K562 (cell line): ENCODE measurements around the gene PPM1N. TPM values are rescaled to one million over a fixed set of nuclear protein-coding genes. Genes with fewer than 3 reads are reported as not detected.

ENCODE experiments used
- ARNT ChIP-seq, 2 experiments: fragments of 450-650 bp; IDR thresholded peaks; 2 replicates each; pipeline ENCODE4 v1.6.1; 2016; ENCODE audit warnings: mild to moderate bottlenecking in 1 of 2
- BRCA1 ChIP-seq, 2 experiments: fragments of 450-650 bp in 1 of 2; sonication (generic) in 1 of 2; formaldehyde crosslinking in 1 of 2; IDR thresholded peaks; 2 replicates each; pipeline versions ENCODE4 v1.5.0 to v1.6.1; 2017 to 2020; ENCODE audit warnings: mild to moderate bottlenecking in 1 of 2, missing genetic modification reagents in 1 of 2
- CBFB ChIP-seq: sonication (generic); formaldehyde crosslinking; IDR thresholded peaks from 2 replicates; pipeline ENCODE4 v1.4.0; 2020; ENCODE audit warnings: mild to moderate bottlenecking, missing genetic modification reagents
- CBX5 ChIP-seq: IDR thresholded peaks from 2 replicates; pipeline ENCODE4 v1.6.1; 2014; ENCODE audit warnings: low read depth, borderline replicate concordance
- DNMT1 ChIP-seq: fragments of 450-650 bp; IDR thresholded peaks from 2 replicates; pipeline ENCODE4 v1.6.1; 2016; ENCODE audit warnings: antibody characterized with exemption, mild to moderate bottlenecking
- EZH2 ChIP-seq: IDR thresholded peaks from 2 replicates; pipeline ENCODE4 v1.6.1; 2012; ENCODE audit warnings: low read depth, mild to moderate bottlenecking, inconsistent platforms, low read length, borderline replicate concordance
- LEF1 ChIP-seq: fragments of 450-650 bp; IDR thresholded peaks from 2 replicates; pipeline ENCODE4 v1.6.1; 2016; ENCODE audit warnings: mild to moderate bottlenecking
- NCOA2 ChIP-seq, 2 experiments: fragments of 450-650 bp; IDR thresholded peaks; 2 replicates each; pipeline ENCODE4 v1.6.1; 2018; ENCODE audit warnings: mild to moderate bottlenecking in 2 of 2, moderate library complexity in 1 of 2; ENCODE audit not compliant: partially characterized antibody in 2 of 2
- NONO ChIP-seq, 2 experiments: fragments of 200-400 bp in 1 of 2; fragments of 450-650 bp in 1 of 2; formaldehyde crosslinking in 1 of 2; IDR thresholded peaks; 2 replicates each; pipeline ENCODE4 v1.6.1; 2017; ENCODE audit warnings: low read depth in 2 of 2, mild to moderate bottlenecking in 2 of 2, moderate library complexity in 2 of 2, low read length in 1 of 2
- POLR3A ChIP-seq: IDR thresholded peaks from 2 replicates; pipeline ENCODE4 v1.6.1; 2011; ENCODE audit warnings: borderline replicate concordance, mild to moderate bottlenecking, moderate library complexity; ENCODE audit not compliant: insufficient read length, insufficient read depth; ENCODE audit errors: extremely low read depth
- RBM25 ChIP-seq: fragments of 200-400 bp; formaldehyde crosslinking; IDR thresholded peaks from 2 replicates; pipeline ENCODE4 v1.6.1; 2018; ENCODE audit warnings: low read length, low read depth, moderate library complexity; ENCODE audit not compliant: severe bottlenecking
- RHOXF2B ChIP-seq: fragments of 250-450 bp; sonication (Bioruptor Pico); conservative IDR thresholded peaks from 2 replicates; pipeline ENCODE4 v1.5.1; 2021
- SAP30 ChIP-seq: fragments of 200-600 bp; sonication (generic); IDR thresholded peaks from 2 replicates; pipeline ENCODE4 v1.6.1; 2012; ENCODE audit warnings: borderline replicate concordance, low read depth, mild to moderate bottlenecking, moderate library complexity, low read length, control low read depth, inconsistent platforms; ENCODE audit not compliant: insufficient read depth, poor library complexity, severe bottlenecking
- ZNF316 ChIP-seq: fragments of 450-650 bp; IDR thresholded peaks from 2 replicates; pipeline ENCODE4 v1.6.1; 2016
- ZZZ3 ChIP-seq: fragments of 450-650 bp; IDR thresholded peaks from 2 replicates; pipeline ENCODE4 v1.6.1; 2016; ENCODE audit warnings: antibody characterized with exemption, mild to moderate bottlenecking, moderate library complexity
- polyA plus RNA-seq, 8 experiments: library from polyadenylated mRNA; depleted of rRNA in 4 of 8; stranded (reverse) in 5 of 8; unstranded in 3 of 8; fragments of >200 nt; fragmentation: Nextera tagmentation in 2 of 8; fragmentation: Illumina TruSeq in 1 of 8; extraction: Ambion mirVana in 2 of 8; extraction: Trizol in 1 of 8; gene quantifications; 2 replicates each; pipeline versions ENCODE4 v1.2.1 to v1.2.3, GENCODE V29; 2011 to 2014; ENCODE audit warnings: inconsistent platforms in 1 of 8, missing spikeins in 1 of 8
- total RNA-seq, 7 experiments: library from RNA; depleted of rRNA in 6 of 7; stranded (reverse); fragments of >200 nt in 6 of 7; fragmentation: Illumina TruSeq in 2 of 7; extraction: Trizol in 2 of 7; gene quantifications; 2 replicates each; pipeline versions ENCODE4 v1.2.1 to v1.2.3, GENCODE V29; 2011 to 2021; ENCODE audit warnings: low replicate concordance in 1 of 7
- TF ChIP-seq, protein P1 (sequence below): sonication (generic); formaldehyde crosslinking; IDR thresholded peaks from 2 replicates; pipeline ENCODE4 v1.9.0; 2022; ENCODE audit warnings: mild to moderate bottlenecking, missing genetic modification reagents
- TF ChIP-seq, protein P2 (sequence below), 2 experiments: fragments of 450-650 bp; IDR thresholded peaks; 2 replicates each; pipeline ENCODE4 v1.6.1; 2016
- TF ChIP-seq, protein P3 (sequence below): fragments of 450-650 bp; IDR thresholded peaks from 2 replicates; pipeline ENCODE4 v1.6.1; 2016
- TF ChIP-seq, protein P4 (sequence below): IDR thresholded peaks from 3 replicates; pipeline ENCODE4 v1.6.1; 2011; ENCODE audit warnings: borderline replicate concordance, mild to moderate bottlenecking, moderate library complexity; ENCODE audit not compliant: insufficient read length; ENCODE audit errors: extremely low read depth
- TF ChIP-seq, protein P5 (sequence below): fragments of 250-450 bp; sonication (Bioruptor Pico); IDR thresholded peaks from 2 replicates; pipeline ENCODE4 v1.4.0; 2020; ENCODE audit warnings: mild to moderate bottlenecking

PPM1N gene
- total and polyA plus RNA-seq, 9 of the 15 experiments (the other 6 are each of a cell fraction or from before 2014, with no cell fraction given): 4.5 to 15.6 (median 8.7) TPM

DNA sequence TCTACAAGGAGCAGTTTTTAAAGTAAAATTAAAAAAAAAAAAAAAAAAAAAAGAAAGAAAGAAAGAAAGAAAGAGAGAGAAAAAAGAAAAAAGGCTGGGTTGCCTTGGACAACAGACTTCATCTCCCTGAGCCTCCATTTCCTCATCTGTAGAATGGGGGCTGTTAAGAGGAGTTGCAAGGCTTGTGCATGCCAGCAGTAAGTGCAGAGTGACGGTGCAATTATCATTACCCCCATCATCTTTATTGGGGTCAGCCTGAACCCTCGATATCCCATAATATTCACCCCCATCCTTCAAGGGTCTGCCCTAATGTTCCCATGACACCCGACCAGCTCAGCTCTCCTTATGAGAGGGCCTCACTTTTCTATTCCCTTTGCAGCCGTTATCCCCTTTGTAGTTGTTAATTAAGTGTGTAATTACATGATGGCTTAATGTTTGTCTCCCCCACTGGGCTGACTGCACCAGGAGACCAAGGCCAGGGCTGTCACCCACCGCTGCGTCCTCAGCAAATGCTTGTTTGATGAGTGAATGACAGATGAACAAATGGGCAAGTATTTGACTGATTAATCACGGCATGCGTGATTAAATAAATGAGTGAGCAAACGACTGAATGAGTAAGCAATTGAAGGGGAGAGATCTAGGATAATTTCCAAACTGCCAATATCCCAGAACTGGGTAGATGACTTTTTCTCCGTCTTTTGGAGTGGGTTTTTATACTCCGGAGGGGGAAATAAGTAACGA, 20.4 kb upstream of the PPM1N start (continued):
- TF ChIP-seq, protein P1, sequence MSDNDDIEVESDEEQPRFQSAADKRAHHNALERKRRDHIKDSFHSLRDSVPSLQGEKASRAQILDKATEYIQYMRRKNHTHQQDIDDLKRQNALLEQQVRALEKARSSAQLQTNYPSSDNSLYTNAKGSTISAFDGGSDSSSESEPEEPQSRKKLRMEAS (CRISPR knock-in tag): no peak
- no peak for TF ChIP-seq NCOA2 (IDR thresholded peaks at IDR 0.05; ENCODE audit: partially characterized antibody in 2 of 2)
- 0 out of 4 replicates have a peak, but pooled peaks of 1 of the 2 experiments have one; percentile 4 for TF ChIP-seq ARNT (IDR thresholded peaks at IDR 0.05)
- TF ChIP-seq ZZZ3: no peak
- no peak for TF ChIP-seq RHOXF2B (CRISPR knock-in tag)
- TF ChIP-seq NONO (IDR thresholded peaks at IDR 0.05; ENCODE audit: low read depth in 2 of 2, low read length in 1 of 2): no peak
- TF ChIP-seq CBX5: no peak
- TF ChIP-seq, protein P2, sequence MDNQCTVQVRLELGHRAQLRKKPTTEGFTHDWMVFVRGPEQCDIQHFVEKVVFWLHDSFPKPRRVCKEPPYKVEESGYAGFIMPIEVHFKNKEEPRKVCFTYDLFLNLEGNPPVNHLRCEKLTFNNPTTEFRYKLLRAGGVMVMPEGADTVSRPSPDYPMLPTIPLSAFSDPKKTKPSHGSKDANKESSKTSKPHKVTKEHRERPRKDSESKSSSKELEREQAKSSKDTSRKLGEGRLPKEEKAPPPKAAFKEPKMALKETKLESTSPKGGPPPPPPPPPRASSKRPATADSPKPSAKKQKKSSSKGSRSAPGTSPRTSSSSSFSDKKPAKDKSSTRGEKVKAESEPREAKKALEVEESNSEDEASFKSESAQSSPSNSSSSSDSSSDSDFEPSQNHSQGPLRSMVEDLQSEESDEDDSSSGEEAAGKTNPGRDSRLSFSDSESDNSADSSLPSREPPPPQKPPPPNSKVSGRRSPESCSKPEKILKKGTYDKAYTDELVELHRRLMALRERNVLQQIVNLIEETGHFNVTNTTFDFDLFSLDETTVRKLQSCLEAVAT (IDR thresholded peaks at IDR 0.05): 0 out of 4 replicates have a peak, but pooled peaks of 1 of the 2 experiments have one; percentile 8
- TF ChIP-seq POLR3A: no peak
- TF ChIP-seq CBFB (CRISPR knock-in tag): no peak
- TF ChIP-seq, protein P3, sequence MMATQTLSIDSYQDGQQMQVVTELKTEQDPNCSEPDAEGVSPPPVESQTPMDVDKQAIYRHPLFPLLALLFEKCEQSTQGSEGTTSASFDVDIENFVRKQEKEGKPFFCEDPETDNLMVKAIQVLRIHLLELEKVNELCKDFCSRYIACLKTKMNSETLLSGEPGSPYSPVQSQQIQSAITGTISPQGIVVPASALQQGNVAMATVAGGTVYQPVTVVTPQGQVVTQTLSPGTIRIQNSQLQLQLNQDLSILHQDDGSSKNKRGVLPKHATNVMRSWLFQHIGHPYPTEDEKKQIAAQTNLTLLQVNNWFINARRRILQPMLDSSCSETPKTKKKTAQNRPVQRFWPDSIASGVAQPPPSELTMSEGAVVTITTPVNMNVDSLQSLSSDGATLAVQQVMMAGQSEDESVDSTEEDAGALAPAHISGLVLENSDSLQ: peak; percentile 74
- TF ChIP-seq EZH2: no peak
- no peak for TF ChIP-seq BRCA1 (IDR thresholded peaks at IDR 0.05)
- TF ChIP-seq BRCA1 (CRISPR knock-in tag; IDR thresholded peaks at IDR 0.05): no peak
- TF ChIP-seq RBM25: peak; percentile 58
- TF ChIP-seq SAP30: peak; percentile 18
- 0 out of 2 replicates have a peak, but pooled peaks have one; percentile 27 for TF ChIP-seq LEF1
- TF ChIP-seq, protein P4, sequence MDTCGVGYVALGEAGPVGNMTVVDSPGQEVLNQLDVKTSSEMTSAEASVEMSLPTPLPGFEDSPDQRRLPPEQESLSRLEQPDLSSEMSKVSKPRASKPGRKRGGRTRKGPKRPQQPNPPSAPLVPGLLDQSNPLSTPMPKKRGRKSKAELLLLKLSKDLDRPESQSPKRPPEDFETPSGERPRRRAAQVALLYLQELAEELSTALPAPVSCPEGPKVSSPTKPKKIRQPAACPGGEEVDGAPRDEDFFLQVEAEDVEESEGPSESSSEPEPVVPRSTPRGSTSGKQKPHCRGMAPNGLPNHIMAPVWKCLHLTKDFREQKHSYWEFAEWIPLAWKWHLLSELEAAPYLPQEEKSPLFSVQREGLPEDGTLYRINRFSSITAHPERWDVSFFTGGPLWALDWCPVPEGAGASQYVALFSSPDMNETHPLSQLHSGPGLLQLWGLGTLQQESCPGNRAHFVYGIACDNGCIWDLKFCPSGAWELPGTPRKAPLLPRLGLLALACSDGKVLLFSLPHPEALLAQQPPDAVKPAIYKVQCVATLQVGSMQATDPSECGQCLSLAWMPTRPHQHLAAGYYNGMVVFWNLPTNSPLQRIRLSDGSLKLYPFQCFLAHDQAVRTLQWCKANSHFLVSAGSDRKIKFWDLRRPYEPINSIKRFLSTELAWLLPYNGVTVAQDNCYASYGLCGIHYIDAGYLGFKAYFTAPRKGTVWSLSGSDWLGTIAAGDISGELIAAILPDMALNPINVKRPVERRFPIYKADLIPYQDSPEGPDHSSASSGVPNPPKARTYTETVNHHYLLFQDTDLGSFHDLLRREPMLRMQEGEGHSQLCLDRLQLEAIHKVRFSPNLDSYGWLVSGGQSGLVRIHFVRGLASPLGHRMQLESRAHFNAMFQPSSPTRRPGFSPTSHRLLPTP: no peak
- peak; percentile 26; the same call in 1 of the 2 replicates for TF ChIP-seq ZNF316
- TF ChIP-seq, protein P5, sequence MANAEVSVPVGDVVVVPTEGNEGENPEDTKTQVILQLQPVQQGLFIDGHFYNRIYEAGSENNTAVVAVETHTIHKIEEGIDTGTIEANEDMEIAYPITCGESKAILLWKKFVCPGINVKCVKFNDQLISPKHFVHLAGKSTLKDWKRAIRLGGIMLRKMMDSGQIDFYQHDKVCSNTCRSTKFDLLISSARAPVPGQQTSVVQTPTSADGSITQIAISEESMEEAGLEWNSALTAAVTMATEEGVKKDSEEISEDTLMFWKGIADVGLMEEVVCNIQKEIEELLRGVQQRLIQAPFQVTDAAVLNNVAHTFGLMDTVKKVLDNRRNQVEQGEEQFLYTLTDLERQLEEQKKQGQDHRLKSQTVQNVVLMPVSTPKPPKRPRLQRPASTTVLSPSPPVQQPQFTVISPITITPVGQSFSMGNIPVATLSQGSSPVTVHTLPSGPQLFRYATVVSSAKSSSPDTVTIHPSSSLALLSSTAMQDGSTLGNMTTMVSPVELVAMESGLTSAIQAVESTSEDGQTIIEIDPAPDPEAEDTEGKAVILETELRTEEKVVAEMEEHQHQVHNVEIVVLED (CRISPR knock-in tag): no peak
- TF ChIP-seq DNMT1: 0 out of 2 replicates have a peak, but pooled peaks have one; percentile 13
